Esophagus mucosa (tissue), 1 donor: ENCODE results near the gene EIF4E1B. TPM values are rescaled to one million over a fixed set of nuclear protein-coding genes. Genes with fewer than 3 reads are reported as not detected.
"Not testable (repeated sequence)": the region's sequence is repeated elsewhere in the genome, so short reads cannot be mapped to it uniquely, and the experiment has no call there.

ENCODE experiments used
- ATAC-seq: fragments of 200-7000 bp; cut with Tn5 transposase; one replicate; pipeline ENCODE4 v1.9.1; 2020
- total RNA-seq: library from RNA; stranded (reverse); gene quantifications from one replicate; pipeline ENCODE4 v1.2.4, GENCODE V29; 2023
- donor health status: DM: yes; HTN: yes; CAD: no.

Gene EIF4E1B, protein sequence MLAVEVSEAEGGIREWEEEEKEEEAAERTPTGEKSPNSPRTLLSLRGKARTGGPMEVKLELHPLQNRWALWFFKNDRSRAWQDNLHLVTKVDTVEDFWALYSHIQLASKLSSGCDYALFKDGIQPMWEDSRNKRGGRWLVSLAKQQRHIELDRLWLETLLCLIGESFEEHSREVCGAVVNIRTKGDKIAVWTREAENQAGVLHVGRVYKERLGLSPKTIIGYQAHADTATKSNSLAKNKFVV
- total RNA-seq = not detected

DNA sequence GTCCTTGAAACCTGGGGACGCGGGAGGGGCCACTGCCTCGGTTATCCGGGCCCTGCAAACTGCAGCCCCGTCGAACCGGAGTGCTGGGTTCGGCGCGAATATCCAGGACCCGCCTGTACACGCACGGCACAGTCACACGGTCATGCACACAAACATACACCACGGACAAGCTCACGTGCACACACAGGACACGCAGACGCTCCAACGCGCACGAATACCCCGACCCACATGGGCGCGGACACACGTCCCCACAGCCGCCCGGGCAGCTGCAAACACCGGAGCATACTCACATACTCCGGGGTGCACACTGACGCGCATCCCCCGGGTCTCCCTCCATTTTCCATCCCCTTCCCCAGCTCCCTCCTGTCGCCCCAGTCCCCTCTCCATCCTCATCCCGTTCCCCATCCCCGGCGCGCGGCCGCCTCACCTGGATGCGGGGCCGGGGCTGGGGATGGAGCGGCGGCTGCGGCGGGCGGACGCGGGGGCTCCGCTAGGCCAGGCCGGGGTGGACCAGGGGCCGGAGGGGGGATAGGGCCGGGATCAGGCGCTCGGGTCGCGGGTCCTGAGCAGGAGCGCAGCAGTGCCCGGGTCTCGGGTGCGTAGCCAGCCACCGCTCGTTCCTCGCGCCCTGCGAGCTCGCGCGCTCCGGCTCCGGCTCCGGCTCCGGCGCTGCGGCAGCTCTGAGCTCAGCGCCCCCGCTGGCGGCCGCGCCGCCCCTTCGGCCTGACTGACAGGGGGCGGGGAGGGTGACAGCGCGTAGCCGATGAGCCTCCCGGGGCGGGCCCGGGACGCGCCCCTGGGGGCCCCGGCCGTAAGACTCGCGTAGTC, at the start of gene EIF4E1B, which contains the start of gene SNCB:
EIF4E1B (plus strand) TSS at position 823 of the 828 bp plus-strand sequence. CDS start 12,113 bp downstream, outside the sequence.
SNCB (minus strand) TSS at position 682 of the 828 bp plus-strand sequence. CDS start 880 bp downstream, outside the sequence.
- peak; percentile 48 for ATAC-seq

DNA sequence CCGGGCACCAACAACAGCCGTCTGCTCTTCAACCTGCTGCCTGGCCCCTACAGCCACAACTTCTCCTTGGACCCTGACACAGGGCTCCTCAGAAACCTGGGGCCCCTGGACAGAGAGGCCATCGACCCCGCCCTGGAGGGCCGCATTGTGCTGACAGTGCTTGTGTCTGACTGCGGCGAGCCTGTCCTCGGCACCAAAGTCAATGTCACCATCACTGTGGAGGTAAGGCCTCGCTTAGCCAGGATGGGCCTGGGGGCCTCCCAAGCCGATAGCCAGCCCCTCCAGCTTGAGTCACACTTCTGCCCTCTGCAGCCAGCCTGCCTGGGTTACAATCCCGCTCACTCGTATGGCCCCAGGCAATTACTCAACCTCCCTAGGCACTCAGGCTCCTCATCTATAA, 49.1 kb upstream of the EIF4E1B start:
- ATAC-seq = no peak

DNA sequence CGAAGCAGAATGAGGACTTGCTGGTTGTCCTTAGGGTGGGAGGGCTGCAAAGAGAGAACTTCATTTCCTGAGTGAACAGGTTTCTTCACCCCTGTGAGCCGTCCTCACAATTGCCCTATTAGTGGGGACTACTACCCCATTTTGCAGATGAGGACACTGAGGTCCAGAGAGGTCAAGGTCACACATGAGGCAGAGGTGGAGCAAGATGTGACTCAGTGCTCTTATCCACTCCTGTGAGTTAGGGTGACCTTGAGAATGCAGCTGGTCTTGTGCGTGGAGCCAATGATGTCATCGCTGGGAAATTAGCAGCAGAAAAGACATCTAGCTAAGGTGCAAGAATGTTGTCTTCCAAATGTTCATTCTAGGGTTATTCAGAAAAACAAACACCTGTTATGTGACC, 47.4 kb upstream of the EIF4E1B start:
- ATAC-seq = no peak

DNA sequence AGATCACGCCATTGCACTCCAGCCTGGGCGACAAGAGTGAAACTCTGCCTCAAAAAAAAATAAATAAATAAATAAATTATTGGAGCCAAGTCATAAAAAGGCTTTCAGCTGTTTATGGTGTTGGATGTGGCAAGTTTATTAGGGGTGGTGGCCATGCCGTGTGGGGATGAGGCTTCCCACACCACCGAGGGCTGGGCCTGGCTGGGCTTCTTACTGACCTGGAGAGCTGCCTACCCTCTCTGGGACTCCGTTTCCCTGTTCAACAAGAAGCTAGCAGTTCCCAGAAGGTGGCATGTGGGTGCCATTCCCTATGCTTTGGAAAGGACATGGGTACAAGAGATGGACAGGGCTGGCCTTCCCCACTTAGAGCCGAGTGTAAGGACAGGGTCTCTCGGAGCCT, 43.1 kb upstream of the EIF4E1B start:
- no peak for ATAC-seq

DNA sequence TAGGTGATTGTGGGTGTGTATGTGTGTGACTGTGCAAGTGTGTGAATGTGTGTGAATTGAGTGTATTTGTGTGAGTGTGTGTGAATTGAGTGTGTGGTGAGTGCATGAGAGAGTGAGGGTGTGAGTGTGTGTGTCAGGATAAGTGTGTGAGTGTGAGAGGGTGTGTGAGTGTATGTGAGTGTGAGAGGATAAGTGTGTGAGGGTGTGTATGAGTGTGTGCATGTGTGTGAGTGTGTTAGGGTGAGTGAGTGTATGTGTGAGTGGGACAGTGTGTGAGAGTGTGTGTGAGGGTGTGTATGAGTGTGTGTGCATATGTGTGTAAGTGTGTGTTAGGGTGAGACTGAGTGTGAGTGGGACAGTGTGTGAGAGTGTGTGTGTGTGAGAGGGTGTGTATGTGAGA, 42.2 kb upstream of the EIF4E1B start:
- no peak for ATAC-seq

DNA sequence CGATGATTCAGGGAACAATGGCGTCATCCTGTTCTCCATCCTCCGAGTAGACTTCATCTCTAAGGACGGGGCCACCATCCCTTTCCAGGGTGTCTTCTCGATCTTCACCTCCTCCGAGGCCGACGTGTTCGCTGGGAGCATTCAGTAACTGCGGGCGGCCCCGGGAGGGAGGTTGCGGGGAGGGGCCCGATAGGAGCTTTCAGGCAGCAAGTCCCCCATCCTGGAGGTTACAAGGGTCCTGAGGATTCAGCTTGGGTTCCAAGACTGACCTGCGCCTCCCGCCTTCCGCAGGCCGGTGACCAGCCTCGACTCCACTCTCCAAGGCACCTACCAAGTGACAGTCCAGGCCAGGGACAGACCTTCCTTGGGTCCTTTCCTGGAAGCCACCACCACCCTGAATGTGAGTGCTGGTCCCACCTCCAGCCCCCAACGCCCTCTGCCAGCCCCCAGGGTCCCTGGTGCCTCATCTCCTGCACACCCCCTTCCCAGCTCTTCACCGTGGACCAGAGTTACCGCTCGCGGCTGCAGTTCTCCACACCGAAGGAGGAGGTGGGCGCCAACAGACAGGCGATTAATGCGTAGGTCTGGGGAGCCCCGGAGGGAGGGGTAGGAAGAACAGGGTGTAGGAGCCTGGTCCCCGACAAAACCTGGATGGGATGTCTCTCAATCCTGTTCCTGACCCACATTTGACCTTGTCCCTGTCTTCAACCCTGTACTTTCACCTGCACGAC, 41.3 kb upstream of the EIF4E1B start:
- ATAC-seq = no peak

DNA sequence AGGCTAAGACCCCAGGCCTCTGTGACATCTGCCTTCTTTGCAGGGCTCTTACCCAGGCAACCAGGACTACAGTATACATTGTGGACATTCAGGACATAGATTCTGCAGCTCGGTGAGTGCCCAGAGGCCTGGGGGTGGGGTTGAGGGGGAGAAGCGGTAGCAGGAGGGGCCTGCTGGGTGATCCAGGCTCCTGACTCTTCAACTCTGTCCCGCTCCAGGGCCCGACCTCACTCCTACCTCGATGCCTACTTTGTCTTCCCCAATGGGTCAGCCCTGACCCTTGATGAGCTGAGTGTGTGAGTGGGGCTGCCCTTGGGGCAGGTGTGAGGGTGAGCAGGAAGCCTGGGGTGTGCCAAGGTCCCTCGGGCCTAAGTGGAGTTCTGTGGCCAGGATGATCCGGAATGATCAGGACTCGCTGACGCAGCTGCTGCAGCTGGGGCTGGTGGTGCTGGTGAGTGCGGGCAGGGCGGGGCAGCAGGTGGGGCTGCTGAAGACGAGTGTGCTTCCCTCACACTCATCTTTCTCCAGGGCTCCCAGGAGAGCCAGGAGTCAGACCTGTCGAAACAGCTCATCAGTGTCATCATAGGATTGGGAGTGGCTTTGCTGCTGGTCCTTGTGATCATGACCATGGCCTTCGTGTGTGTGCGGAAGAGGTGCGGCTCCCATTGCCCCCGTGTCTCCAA, 40.3 kb upstream of the EIF4E1B start:
- ATAC-seq = peak; percentile 65

DNA sequence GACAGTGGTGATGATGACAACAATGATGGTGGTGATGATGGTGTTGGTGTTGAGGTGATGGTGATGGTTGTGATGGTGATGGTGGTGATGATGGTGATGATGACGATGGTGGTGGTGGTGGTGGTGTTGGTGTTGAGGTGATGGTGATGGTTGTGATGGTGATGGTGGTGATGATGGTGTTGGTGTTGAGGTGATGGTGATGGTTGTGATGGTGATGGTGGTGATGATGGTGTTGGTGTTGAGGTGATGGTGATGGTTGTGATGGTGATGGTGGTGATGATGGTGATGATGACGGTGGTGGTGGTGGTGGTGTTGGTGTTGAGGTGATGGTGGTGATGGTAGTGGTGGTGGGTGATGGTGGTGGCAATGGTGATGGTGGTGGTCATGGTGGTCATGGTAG, 38.8 kb upstream of the EIF4E1B start:
- ATAC-seq = not testable (repeated sequence)

DNA sequence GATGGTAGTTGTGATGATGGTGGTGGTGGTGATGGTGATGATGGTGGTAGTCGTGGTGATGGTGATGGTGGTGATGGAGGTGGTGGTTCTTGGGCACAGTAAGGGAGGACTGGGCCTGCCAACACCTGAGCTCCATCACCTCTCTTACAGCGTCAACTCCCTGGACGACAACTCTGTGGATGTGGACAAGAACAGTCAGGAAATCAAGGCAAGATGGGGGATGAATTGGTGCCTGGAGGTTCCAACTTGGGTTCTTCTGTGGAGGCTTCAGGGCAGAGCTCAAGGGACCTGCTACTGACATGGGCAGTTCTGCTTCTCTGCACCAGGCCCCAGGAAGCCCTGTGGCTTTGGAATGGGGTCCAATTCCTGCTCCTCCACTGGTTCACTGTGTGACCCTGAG, 37.9 kb upstream of the EIF4E1B start:
- ATAC-seq = no peak

DNA sequence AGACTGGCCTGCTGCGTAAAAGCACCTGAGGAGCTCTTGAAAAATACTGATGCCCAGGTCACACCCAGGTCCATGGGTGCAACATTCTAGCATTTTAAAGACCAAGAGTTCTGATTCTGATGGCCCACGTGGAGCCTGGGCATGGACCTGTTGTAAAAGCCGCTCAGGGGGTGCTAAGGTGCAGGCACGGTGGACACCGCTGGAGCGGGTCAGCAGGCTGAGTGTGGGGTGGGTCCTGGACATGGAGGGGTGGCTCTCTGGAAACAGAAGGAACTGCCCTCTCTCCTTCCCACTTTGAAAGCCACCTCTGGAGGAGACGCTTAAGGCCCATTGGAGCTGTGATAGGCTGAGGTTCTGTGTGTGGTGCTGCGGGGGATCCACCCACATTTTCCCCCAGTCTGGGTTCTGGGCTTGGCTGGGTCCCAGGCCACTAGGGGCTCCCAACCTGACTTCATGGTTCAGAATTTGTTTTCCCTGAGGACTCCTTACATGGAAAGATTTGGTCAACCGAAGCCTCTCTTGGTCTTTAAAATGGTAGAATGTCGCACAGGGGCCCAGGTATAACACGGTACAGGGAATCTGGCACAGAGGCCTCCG, 37.1 kb upstream of the EIF4E1B start:
- ATAC-seq = no peak

DNA sequence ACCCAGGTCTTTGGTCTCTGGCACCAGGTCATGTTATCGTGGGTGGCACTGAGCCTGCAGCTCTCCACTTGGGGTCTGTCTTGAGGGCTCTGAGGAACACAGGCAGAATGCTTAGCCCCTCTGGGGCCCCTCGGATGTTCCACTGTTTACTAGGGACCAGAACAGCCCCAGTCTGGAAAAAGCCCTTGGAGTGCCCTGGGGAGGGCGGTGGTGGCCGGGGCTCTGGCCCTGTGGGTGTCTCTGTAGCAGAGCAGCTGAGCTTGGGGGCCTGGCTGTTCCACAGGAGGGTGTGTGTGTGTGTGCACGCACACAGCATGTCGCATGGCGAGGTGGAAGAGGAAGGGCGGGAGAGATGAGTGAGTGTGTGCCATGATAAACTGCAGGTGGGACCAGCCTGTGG, 35.9 kb upstream of the EIF4E1B start:
- ATAC-seq = no peak

DNA sequence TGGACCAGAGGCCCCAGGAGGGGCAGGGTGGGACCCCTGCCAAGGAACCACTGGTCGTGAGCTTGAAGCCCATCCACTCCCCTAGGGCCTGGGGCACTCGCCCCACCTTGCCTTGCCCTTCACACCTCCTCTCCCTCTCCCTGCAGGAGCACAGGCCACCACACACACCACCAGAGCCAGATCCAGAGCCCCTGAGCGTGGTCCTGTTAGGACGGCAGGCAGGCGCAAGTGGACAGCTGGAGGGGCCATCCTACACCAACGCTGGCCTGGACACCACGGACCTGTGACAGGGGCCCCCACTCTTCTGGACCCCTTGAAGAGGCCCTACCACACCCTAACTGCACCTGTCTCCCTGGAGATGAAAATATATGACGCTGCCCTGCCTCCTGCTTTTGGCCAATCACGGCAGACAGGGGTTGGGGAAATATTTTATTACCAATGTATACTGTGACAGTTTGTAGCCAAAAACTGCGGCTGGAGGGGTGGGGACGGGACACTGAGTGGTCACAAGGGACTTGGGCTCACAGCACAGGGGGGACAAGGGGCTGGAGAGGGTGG, 35.0 kb upstream of the EIF4E1B start:
- ATAC-seq = no peak

DNA sequence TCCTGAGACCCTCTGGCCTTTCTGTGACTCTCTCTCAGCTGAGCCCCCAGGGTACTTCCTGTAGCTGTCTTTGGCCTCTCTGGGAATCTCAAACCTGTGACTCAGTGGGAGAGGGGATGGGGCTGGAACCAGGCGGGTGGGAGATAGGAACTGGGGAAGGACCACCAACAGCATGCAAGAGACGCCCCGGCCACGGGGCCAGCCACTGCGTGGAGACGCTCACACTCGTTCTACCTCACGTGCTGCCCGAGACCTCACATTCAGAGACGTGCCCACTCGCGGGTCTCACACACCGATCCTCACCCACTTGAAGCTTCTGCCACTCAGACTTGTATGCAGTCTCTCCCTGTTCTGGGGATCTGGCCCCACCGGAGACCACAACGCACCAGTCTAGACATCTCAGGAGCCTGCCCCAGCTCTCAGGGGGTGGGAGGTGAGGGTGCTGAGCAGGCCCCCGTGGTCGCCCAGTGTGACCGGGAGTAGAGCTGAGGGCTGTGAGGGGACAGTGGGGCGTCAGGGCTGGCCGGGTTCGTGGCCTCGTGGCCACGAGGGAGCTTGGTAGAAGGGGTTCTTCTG, 34.3 kb upstream of the EIF4E1B start:
- peak; percentile 7 for ATAC-seq

DNA sequence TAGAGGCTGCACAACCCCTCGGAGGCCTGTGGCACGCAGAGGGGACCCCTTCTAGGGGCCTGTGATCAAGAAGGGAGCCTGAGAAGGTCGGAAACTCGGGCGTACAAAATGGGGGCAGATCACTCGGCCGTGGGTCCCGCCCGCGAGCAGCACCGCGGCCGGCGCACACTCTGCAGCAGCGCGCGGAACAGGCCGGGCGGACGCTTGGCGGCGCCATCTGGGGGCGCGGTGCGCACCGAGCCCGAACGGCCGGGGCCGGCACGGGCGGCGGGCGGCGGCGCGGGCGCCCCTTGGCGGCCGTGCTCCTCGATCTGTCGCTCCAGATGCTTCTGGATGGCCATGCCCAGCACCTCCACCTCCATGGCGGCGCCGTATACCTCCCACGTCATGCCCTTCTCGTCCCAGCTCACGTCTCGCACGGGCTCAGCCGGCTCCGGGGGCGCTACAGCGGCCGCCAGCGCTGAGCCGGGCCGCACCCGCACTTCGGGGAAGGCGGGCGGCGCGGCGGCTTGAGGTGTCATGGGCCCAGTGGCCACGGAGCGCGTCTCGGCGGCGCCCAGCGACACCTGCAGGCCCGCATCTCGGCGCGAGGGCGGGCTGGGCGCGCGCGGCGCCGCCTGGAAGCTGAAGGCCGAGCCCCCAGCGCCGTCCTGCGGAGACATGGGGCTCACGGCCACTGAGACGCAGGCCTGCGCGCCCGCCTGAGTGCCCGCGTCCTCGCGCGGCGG, 33.6 kb upstream of the EIF4E1B start:
- ATAC-seq = peak; percentile 66

DNA sequence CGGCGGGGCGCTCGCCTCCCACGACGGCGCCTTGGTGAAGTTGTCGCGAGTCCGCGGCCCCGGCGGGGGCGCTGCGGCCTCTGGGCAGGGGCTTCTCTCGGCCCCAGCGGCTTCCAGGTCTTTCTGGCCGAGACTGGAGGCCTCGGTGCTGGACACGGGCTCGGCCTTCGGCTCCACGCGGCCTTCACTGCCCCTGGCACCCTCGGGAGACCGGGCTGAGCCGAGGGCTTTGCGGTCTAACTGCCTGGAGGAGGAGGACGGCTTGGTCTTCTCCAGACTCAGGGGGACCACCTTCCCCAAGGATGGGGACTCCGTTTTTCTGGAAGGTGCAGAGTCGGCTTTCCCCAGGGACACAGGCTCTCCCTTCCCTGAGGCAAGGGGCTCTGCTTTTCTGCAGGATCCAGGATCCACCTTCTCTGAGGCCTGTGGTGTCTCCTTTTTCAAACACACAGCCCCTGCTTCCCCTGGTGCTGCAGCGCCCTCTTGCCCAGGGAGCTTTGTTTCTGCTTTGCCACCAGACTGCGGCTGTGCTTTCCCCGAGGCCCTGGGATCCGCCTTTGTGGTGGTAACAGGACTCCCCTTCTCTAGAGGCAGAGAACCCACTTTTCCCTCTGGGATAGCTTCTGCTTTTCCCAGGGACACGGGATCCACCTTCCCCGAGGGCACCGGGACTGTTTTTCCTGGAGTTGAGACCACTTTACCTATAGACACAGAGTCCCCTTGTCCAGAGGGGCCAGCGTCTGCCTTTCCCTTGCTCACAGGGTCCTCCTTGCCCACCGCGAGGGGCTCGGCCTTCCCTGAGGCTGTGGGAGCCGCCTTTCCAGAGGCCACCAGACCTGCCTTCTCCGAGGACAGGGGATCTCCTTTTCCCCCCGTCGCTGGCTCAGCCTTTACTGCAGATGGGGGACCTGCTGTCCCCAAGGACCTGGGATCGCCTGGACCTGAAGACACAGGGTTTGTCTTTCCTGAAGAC, 32.8 kb upstream of the EIF4E1B start:
- ATAC-seq = no peak

DNA sequence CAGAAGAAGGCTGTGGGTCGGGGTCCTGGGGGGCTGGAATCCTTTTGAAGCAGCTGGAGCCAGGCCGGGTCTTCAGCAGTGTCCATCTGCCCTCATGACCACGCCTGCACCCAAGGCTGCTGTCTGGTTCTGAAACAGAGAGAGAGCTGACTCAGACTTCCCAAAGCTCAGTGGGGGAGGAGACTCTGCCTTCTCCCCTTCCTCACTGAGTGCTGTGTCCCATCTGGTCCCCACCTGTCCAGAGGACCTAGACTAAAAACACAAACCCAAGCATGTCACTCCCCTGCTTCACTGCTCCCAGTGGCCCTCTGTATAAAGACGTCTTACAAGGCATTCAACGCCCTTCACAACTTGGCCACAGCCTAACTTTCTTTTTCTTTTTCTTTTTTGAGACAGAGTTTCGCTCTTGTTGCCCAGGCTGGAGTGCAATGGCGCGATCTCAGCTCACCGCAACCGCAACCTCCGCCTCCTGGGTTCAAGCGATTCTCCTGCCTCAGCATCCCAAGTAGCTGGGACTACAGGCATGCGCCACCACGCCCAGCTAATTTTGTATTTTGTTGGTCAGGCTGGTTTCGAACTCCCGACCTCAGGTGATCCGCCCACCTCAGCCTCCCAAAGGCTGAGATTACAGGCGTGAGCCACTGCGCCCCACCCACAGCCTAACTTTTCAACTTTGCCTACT, 30.6 kb upstream of the EIF4E1B start:
- not testable (repeated sequence) for ATAC-seq

DNA sequence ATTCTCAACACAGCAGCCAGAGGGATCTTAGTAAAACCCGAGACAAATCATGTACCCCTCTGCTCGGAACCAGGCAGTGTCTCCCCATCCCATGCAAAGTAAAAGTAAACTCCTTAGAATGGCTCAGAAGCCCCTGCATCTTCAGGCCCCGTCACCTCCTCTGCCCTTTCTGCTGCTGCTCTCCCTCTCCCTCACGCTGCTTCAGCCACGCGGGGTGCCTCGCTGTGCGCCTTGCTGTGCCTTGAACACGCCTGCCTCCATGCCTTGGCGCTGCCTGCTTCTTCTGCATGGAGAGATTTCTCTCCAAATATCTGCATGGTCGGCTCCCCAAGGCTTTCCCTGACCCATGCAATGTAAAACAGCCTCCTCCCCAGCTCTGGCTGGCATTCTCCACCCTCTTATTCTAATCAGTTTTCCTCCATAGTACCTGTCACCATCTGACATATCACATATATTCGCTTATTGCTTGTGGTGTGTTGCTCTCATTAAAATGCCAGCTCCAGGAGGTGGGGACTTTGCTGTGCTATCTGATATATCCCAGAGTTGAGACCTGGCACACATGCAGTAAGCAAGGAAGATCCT, 28.5 kb upstream of the EIF4E1B start:
- ATAC-seq = no peak

DNA sequence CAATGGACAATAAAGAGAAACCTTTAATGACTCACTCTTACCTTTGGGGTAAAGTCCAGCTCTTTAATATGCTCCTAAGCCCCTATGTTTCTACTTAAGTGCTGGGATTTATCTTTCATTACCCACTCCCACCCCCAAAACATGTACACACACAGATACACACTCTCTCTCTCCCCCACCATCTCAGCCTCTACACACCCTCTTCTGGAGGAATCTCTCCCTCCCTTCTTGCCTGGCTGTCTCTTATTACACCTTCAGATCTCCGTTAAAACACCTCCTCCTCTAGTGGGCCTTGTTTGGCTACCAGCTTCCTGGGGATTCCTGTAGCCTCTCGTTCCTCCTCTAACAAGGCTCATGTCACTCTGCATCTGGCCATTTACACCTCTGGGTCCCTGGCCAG, 27.4 kb upstream of the EIF4E1B start:
- no peak for ATAC-seq

DNA sequence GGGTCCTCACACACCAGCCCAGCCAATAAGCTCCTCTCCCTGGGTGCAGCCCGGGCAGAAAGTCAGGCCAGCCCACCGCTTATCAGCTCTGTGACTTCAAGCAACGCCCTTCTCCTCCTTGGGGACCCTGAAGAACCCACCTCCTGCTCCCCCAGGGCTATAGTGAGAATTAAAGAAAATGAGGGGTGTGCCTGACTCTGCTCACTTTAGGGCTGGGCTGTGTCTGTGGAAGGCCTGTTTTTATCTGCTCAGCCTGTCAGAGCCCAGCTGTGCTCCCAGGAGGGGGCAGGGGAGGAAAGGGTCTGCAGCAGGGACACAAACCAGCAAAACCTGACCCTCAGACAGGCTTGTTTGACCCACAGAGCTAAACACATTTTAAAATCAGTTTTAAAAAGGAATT, 24.4 kb upstream of the EIF4E1B start:
- no peak for ATAC-seq
